Mucosa of descending colon (tissue), 3 donors: ENCODE data around the gene PSPC1. TPM values are rescaled to one million over a fixed set of nuclear protein-coding genes. Genes with fewer than 3 reads are reported as not detected.

Source experiments
- ATAC-seq: fragments of 200-7000 bp; cut with Tn5 transposase; one replicate; pipeline ENCODE4 v1.9.1; 2020; ENCODE audit warnings: mild to moderate bottlenecking, moderate library complexity
- DNase-seq, 3 donors: peaks; one replicate each; pipeline ENCODE4 v3.0.0-alpha.2; 2020
- H3K36me3 ChIP-seq: fragments of 200-600 bp; one replicate; pipeline ENCODE4 v1.8.0; 2021; ENCODE audit warnings: low read depth, mild to moderate bottlenecking
- H3K4me1 ChIP-seq: fragments of 200-600 bp; one replicate; pipeline ENCODE4 v1.8.0; 2021; ENCODE audit warnings: low read depth, mild to moderate bottlenecking
- H3K4me3 ChIP-seq: fragments of 200-600 bp; one replicate; pipeline ENCODE4 v1.8.0; 2021; ENCODE audit warnings: mild to moderate bottlenecking
- H3K9me3 ChIP-seq: fragments of 200-600 bp; one replicate; pipeline ENCODE4 v1.8.0; 2021; ENCODE audit warnings: mild to moderate bottlenecking
- CTCF ChIP-seq: fragments of 200-600 bp; IDR thresholded peaks from one replicate; pipeline ENCODE4 v1.8.0; 2022; ENCODE audit warnings: antibody characterized with exemption, mild to moderate bottlenecking
- intact Hi-C, 2 donors: fragments of 100-400 bp; cut with DNase I in 1 of 2; cut with micrococcal nuclease in 1 of 2; formaldehyde crosslinking; loops; one replicate each; pipeline versions ENCODE4 v1.11.0 to v1.11.1; 2022; cut with DNase I, micrococcal nuclease
- total RNA-seq, 3 donors: library from RNA; stranded (reverse); fragmentation: NEBNext Ultra II Directional in 2 of 3; extraction: Animal tissue kit (Norgen Biotek cat#: 25700) in 2 of 3; gene quantifications; one replicate each; pipeline versions ENCODE4 v1.2.1 to v1.2.4, GENCODE V29; 2021 to 2023
- donor health status: DM: no; HTN: no; CAD: no; lungs with moderate emphysema.
- donor health status: DM: no; HTN: no; CAD: no.
- donor health status: DM: no; HTN: yes; CAD: no.

Gene PSPC1
- total RNA-seq, 3 donors from 2014 or later = 40.1 to 47.9 (median 42.9) TPM

DNA sequence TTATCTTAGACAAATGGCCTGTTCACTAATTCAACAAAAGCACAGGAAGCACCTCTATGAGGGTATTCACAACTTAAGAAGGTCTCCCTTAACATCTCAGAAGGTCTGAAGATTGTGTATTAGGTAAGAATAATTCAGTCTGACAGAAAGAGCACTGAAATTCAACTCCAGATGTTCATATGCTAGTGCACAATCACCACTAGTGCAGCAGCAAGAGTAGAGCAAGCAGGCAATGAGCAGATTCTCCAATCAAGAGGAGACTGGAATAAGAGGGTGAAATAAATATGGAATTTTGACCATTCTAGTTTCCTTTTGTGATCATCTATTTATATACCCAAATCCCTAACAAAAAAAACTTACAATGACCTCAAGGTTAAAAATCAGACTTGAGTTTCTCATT is 97.3 kb downstream of the PSPC1 start:
- no peak for DNase-seq
- ATAC-seq = peak; percentile 49
- no peak overlapping the region for H3K4me3 ChIP-seq
- H3K9me3 ChIP-seq = no peaks in the 10 kb centered on the region
- H3K36me3 ChIP-seq = no peaks in the 10 kb centered on the region
- intact Hi-C loops = no loop called here
- H3K4me1 ChIP-seq = peaks cover 5% of the 10 kb centered on the region
- no peak for TF ChIP-seq CTCF

DNA sequence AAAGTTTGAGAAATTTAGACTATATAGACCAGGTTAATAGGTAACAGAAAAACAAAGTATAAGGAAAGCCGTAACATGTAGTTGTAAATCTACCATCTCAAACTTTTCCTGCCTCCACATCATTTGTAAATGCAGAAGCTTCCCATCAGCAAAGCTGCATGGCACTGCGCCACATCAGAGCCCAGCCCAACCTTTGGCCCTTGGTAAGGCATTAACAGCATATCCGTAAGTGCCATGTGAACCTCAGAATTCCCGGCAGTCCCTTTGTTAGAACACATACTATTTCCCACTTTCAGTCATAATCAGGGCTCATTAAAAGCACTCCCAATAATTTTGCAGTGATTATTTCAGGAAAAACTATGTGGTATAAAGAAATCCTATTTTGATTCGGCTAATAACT is 97.7 kb downstream of the PSPC1 start:
- intact Hi-C loops = no loop called here
- peak; percentile 99 for ATAC-seq
- Histone ChIP-seq H3K4me1 (peaks cover 5% of the 10 kb centered on the region), H3K36me3 (no peaks in the 10 kb centered on the region), H3K9me3 (no peaks in the 10 kb centered on the region), H3K4me3 (no peak overlapping the region)
- peak; percentile 79 to 86 (median 85) for DNase-seq
- no peak for TF ChIP-seq CTCF

GRCh38 chr13:19681517-19681916 is 101.2 kb downstream of the PSPC1 start:
- Histone ChIP-seq H3K36me3 (no peaks in the 10 kb centered on the region), H3K4me3 (no peak overlapping the region), H3K9me3 (no peaks in the 10 kb centered on the region), H3K4me1 (peaks cover 5% of the 10 kb centered on the region)
- no peak for TF ChIP-seq CTCF
- intact Hi-C loops = no loop called here
- no peak for ATAC-seq
- DNase-seq = no peak

DNA sequence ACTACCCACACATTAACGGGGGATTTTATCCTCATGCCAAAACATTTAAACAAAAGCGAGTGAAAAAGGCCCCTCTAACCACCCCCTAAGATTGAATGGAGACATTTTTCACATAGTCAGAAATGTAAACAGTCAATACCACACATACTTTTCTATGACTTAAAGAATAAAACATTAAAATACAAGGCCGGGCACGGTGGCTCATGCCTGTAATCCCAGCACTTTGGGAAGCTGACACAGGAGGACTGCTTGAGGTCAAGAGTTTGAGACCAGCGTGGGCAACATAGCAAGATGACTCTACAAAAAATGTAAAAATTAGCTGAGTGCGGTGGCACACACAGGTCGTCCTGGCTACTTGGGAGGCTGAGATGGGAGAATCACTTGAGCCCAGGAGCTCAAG is 102.0 kb downstream of the PSPC1 start:
- intact Hi-C loops = no loop called here
- H3K4me1 ChIP-seq = peaks cover 5% of the 10 kb centered on the region
- ATAC-seq (no peak), DNase-seq (no peak)
- TF ChIP-seq CTCF = no peak
- no peak overlapping the region for H3K4me3 ChIP-seq
- H3K36me3 ChIP-seq = no peaks in the 10 kb centered on the region
- H3K9me3 ChIP-seq = no peaks in the 10 kb centered on the region

DNA sequence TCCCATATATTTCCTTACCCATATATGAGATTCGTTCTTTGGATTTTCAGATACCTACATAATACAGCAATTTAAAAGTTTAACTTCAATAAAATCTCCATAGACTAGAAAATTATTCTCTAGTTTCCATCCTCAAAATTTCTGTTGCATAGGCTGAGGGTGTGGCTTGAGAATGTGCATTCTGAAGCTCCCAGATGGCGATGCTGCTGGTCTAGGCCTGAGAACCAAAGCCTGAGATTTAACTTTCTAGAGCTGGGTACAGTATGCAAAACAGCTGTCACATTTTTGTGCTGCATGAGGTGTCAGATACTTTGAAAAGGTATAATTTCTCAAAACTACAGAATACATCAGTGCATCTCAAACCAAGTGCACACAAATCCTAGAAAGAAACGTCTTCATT is 106.6 kb downstream of the PSPC1 start:
- Histone ChIP-seq H3K4me1 (no peaks in the 10 kb centered on the region), H3K9me3 (no peaks in the 10 kb centered on the region), H3K36me3 (peaks cover 8% of the 10 kb centered on the region), H3K4me3 (no peak overlapping the region)
- DNase-seq (no peak), ATAC-seq (no peak)
- TF ChIP-seq CTCF = no peak
- intact Hi-C loops = no loop called here

- H3K36me3 ChIP-seq = peaks cover 8% of the 10 kb centered on the region
- H3K4me3 ChIP-seq = no peak overlapping the region
- no peak for TF ChIP-seq CTCF
- ATAC-seq (no peak), DNase-seq (no peak)
- no peaks in the 10 kb centered on the region for H3K4me1 ChIP-seq
- intact Hi-C loops = no loop called here
- H3K9me3 ChIP-seq = no peaks in the 10 kb centered on the region
Observed at GRCh38 chr13:19674898-19675297, 107.8 kb downstream of the PSPC1 start.
